Thoracic aorta (tissue), 2 donors: Measurements from ENCODE around the gene CDKN2A. TPM values are rescaled to one million over a fixed set of nuclear protein-coding genes. Genes with fewer than 3 reads are reported as not detected.

Experiments
- ATAC-seq: fragments of 150-250 bp; one replicate; pipeline ENCODE4 v1.8.0; 2017; ENCODE audit warnings: low read depth; ENCODE audit not compliant: insufficient number of reproducible peaks, low FRiP score
- DNase-seq: peaks from one replicate; pipeline ENCODE4 v3.0.0-alpha.2; 2020; ENCODE audit warnings: low spot score
- H3K27ac ChIP-seq, 2 donors: fragments of 200-600 bp; sonication (generic); 1 replicate in 1 of 2; 2 replicates in 1 of 2; pipeline ENCODE4 v1.5.1; 2016; ENCODE audit warnings: mild to moderate bottlenecking in 2 of 2, moderate library complexity in 2 of 2
- H3K27me3 ChIP-seq: fragments of 200-600 bp; sonication (generic); replicated peaks from 2 replicates; pipeline ENCODE4 v1.6.0; 2016; ENCODE audit warnings: mild to moderate bottlenecking; ENCODE audit not compliant: insufficient read depth
- H3K36me3 ChIP-seq: fragments of 200-600 bp; sonication (generic); one replicate; pipeline ENCODE4 v1.5.1; 2016
- H3K4me1 ChIP-seq, 2 donors: fragments of 200-600 bp; sonication (generic); 1 replicate in 1 of 2; 2 replicates in 1 of 2; pipeline versions ENCODE4 v1.5.1 to v1.6.0; 2016; ENCODE audit warnings: low read depth in 2 of 2, mild to moderate bottlenecking in 1 of 2; ENCODE audit not compliant: control insufficient read depth in 1 of 2
- H3K4me3 ChIP-seq: fragments of 200-600 bp; sonication (generic); 2 replicates; pipeline ENCODE4 v1.5.1; 2016; ENCODE audit warnings: mild to moderate bottlenecking
- H3K9me3 ChIP-seq: fragments of 200-600 bp; sonication (generic); 2 replicates; pipeline ENCODE4 v1.5.1; 2016
- CTCF ChIP-seq: fragments of 200-600 bp; sonication (generic); IDR thresholded peaks from one replicate; pipeline ENCODE4 v1.5.1; 2019; ENCODE audit warnings: antibody characterized with exemption
- total RNA-seq, 2 donors: library from RNA; depleted of rRNA; stranded (reverse); fragments of >200 nt; gene quantifications; one replicate each; pipeline versions ENCODE4 v1.1.0 to v1.2.3, GENCODE V29; 2016

Gene CDKN2A
- total RNA-seq, 2 donors from 2014 or later: 4.1 to 10.3 TPM

- Histone ChIP-seq H3K4me3 (no peak overlapping the region), H3K36me3 (no peaks in the 10 kb centered on the region), H3K27me3 (peaks cover 60% of the 10 kb centered on the region), H3K27ac (no peak overlapping the region), H3K4me1 (peaks cover 7 to 14% of the 10 kb centered on the region in 2 donors), H3K9me3 (no peaks in the 10 kb centered on the region)
- DNase-seq (no peak), ATAC-seq (no peak)
- no peak for TF ChIP-seq CTCF
These were observed 17.8 kb downstream of the CDKN2A start for GRCh38 chr9:21976334-21976875.

- H3K9me3 ChIP-seq: no peaks in the 10 kb centered on the region
- no peak for DNase-seq
- peaks cover 7 to 14% of the 10 kb centered on the region in 2 donors for H3K4me1 ChIP-seq
- no peak for TF ChIP-seq CTCF
- H3K4me3 ChIP-seq: peak overlapping the region; percentile 68
- H3K36me3 ChIP-seq: no peaks in the 10 kb centered on the region
- H3K27ac ChIP-seq: no peak overlapping the region
- H3K27me3 ChIP-seq: peaks cover 63% of the 10 kb centered on the region
- ATAC-seq: no peak
These were observed 19.3 kb downstream of the CDKN2A start for GRCh38 chr9:21974722-21975409.

- TF ChIP-seq CTCF: no peak
- H3K36me3 ChIP-seq: no peaks in the 10 kb centered on the region
- DNase-seq: no peak
- ATAC-seq: no peak
- peaks cover 7 to 14% of the 10 kb centered on the region in 2 donors for H3K4me1 ChIP-seq
- peak overlapping the region; percentile 68 for H3K4me3 ChIP-seq
- no peaks in the 10 kb centered on the region for H3K9me3 ChIP-seq
- peaks cover 63% of the 10 kb centered on the region for H3K27me3 ChIP-seq
- no peak overlapping the region for H3K27ac ChIP-seq
These were observed 19.9 kb downstream of the CDKN2A start for GRCh38 chr9:21974343-21974721.

- Histone ChIP-seq H3K27ac (no peak overlapping the region), H3K4me3 (no peak overlapping the region), H3K4me1 (peaks cover 10 to 21% of the 10 kb centered on the region in 2 donors), H3K9me3 (no peaks in the 10 kb centered on the region), H3K27me3 (peaks cover 71% of the 10 kb centered on the region), H3K36me3 (no peaks in the 10 kb centered on the region)
- ATAC-seq (no peak), DNase-seq (no peak)
- TF ChIP-seq CTCF: no peak
These were observed 21.8 kb downstream of the CDKN2A start for GRCh38 chr9:21972361-21972760.

- no peaks in the 10 kb centered on the region for H3K36me3 ChIP-seq
- peaks cover 67% of the 10 kb centered on the region for H3K27me3 ChIP-seq
- H3K4me3 ChIP-seq: no peak overlapping the region
- H3K27ac ChIP-seq: no peak overlapping the region
- ATAC-seq: no peak
- no peak for TF ChIP-seq CTCF
- H3K4me1 ChIP-seq: peaks cover 10 to 21% of the 10 kb centered on the region in 2 donors
- H3K9me3 ChIP-seq: no peaks in the 10 kb centered on the region
- DNase-seq: no peak
These were observed 23.2 kb downstream of the CDKN2A start for GRCh38 chr9:21970800-21971640.
